Suprapubic skin (tissue), 3 donors: ENCODE measurements around the gene COL4A1.

ENCODE experiments used
- CTCF ChIP-seq, 2 donors: fragments of 200-600 bp in 1 of 2; fragments of 450-650 bp in 1 of 2; sonication (generic) in 1 of 2; IDR thresholded peaks; one replicate each; pipeline ENCODE4 v1.5.1; 2016 to 2019; ENCODE audit warnings: antibody characterized with exemption in 2 of 2, mild to moderate bottlenecking in 1 of 2, moderate library complexity in 1 of 2
- EP300 ChIP-seq: sonication (generic); formaldehyde crosslinking; IDR thresholded peaks from one replicate; pipeline ENCODE4 v1.6.1; 2017; ENCODE audit warnings: antibody characterized with exemption

DNA sequence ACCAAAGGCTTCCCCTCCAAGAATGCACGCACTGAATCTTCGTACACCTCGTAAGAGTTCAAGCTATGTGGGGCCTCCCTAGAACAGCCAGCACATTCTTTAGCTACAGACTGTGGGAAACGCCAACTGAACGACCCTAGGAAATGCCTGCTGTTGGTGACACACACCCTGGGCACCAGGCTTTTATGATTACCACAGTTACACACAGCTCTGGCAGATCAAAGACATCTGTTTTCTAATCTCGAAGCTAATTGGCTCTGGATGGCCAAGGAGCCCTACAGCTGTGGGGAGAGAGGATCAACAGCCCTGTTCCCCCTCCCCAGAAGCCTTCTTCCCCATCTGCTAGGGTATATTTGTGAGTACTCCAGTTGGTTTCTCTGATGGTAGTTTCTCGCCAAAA is 123.0 kb downstream of the COL4A1 start:
- TF ChIP-seq CTCF (IDR thresholded peaks at IDR 0.05) (no peak), EP300 (no peak)
